C4-2B (cell line): ENCODE results near the gene SCUBE3.

ENCODE experiments used
- ZFX ChIP-seq: fragments of 450-650 bp; IDR thresholded peaks from 2 replicates; pipeline ENCODE4 v1.6.1; 2017
- TF ChIP-seq, protein P1 (sequence below): fragments of 450-650 bp; conservative IDR thresholded peaks from 2 replicates; pipeline ENCODE4 v1.5.1; 2017; ENCODE audit warnings: mild to moderate bottlenecking

GRCh38 chr6:35240838-35241801, 27.4 kb downstream of the SCUBE3 start:
- TF ChIP-seq, protein P1, sequence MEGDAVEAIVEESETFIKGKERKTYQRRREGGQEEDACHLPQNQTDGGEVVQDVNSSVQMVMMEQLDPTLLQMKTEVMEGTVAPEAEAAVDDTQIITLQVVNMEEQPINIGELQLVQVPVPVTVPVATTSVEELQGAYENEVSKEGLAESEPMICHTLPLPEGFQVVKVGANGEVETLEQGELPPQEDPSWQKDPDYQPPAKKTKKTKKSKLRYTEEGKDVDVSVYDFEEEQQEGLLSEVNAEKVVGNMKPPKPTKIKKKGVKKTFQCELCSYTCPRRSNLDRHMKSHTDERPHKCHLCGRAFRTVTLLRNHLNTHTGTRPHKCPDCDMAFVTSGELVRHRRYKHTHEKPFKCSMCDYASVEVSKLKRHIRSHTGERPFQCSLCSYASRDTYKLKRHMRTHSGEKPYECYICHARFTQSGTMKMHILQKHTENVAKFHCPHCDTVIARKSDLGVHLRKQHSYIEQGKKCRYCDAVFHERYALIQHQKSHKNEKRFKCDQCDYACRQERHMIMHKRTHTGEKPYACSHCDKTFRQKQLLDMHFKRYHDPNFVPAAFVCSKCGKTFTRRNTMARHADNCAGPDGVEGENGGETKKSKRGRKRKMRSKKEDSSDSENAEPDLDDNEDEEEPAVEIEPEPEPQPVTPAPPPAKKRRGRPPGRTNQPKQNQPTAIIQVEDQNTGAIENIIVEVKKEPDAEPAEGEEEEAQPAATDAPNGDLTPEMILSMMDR: peak; percentile 98
- no peak for TF ChIP-seq ZFX
